GM19372 (cell line): ENCODE data around the gene ATP5F1E.
"Not testable (repeated sequence)": the region's sequence is repeated elsewhere in the genome, so short reads cannot be mapped to it uniquely, and the experiment has no call there.

Experiments used
- ATAC-seq: cut with Tn5 transposase; IDR thresholded peaks from one replicate; pipeline ENCODE4 v1.9.1; 2021; ENCODE audit warnings: mild to moderate bottlenecking, low read depth, moderate library complexity; ENCODE audit not compliant: unreplicated experiment

The ATP5F1E gene

GRCh38 chr20:59022754-59023153, 9.4 kb downstream of the ATP5F1E start:
- no peak for ATAC-seq

DNA sequence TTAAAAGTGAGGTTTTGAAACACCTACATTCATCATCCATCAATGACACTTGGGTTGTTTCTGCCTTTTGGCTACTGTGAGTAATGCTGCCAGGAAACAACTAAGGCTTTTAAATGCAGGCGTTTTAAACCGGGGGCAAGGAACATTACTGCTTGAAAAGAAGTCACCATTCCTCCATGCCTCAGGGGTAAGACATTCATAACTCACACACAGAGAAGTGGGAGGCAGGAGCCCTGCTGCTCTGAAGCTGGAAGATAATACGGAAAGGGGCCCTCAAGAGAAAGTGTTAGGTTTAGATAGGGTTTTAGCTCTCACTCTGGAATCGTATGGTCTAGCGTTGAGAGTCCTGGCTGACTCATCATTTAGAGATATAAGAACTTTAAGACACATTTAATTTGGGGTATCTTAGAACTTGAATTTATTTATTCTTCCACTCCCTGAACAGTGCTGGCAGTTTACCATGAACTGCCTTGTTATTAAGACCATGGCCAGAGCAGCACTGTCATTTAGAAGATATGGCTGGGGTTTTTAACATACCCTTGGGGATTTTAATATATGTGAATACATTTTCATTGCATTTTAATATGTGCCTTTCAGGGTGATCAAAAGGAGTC, 11.1 kb downstream of the ATP5F1E start:
- ATAC-seq, result no peak

- ATAC-seq, result no peak
Observed at GRCh38 chr20:59019217-59019616, 12.9 kb downstream of the ATP5F1E start, which contains the start of gene TUBB1. Gene TUBB1 (plus strand): TSS chr20:59019429. CDS start chr20:59019523, 94 bp downstream.

DNA sequence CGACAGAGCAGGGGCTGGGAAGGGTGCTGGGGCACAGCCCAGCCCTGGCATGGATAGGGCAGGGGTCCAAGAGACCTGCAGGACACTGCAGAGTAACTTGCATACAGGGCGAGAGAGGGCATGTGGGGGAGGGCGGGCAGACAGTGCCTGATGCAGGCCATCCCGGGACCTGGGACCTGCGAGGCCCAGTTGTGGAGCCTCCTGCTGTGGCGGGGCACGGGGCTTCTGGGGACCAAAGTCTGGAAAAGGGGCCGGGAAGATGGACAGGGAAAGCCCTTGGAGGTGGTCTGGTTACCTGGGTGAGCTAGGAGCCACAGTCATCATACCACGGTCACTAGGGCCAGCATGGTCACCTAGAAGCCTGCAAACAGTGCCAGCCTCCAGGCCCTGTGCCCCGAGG, 13.3 kb downstream of the ATP5F1E start:
- no peak for ATAC-seq

- ATAC-seq, result no peak
Observed at GRCh38 chr20:59017493-59018231, 14.5 kb downstream of the ATP5F1E start.

DNA sequence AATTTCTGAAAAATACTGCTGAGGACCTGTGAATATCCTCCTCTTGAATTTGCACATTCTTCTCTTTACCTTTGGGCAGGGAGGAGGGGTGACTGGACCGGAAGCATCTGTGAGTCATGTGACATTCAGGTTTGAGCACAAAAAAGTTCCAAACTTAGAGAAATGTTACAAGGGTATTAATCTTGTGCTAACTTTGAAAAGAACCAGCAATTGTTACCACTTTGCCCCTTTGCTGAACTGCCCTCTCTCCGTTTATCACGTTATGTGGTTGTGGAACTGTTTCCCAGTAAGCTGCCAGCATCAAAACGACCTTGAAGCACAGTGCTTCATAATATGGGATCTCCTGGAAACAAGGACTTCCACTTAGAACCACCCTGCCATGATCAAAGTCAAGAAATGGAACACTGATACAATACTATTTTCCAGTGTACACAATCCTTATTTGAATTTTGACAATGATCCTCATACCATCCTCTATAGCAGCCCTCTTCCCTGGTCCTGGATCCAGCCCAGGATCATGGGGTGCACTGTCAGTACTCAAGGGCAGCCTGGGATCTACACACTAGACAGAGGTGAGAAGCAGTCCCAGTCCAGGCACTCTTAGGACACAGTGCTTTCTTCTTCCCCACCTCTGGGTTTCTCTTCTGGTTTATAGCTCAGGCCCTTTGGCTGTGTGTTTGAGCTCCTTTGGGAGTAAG, 15.2 kb downstream of the ATP5F1E start:
- ATAC-seq, result no peak

DNA sequence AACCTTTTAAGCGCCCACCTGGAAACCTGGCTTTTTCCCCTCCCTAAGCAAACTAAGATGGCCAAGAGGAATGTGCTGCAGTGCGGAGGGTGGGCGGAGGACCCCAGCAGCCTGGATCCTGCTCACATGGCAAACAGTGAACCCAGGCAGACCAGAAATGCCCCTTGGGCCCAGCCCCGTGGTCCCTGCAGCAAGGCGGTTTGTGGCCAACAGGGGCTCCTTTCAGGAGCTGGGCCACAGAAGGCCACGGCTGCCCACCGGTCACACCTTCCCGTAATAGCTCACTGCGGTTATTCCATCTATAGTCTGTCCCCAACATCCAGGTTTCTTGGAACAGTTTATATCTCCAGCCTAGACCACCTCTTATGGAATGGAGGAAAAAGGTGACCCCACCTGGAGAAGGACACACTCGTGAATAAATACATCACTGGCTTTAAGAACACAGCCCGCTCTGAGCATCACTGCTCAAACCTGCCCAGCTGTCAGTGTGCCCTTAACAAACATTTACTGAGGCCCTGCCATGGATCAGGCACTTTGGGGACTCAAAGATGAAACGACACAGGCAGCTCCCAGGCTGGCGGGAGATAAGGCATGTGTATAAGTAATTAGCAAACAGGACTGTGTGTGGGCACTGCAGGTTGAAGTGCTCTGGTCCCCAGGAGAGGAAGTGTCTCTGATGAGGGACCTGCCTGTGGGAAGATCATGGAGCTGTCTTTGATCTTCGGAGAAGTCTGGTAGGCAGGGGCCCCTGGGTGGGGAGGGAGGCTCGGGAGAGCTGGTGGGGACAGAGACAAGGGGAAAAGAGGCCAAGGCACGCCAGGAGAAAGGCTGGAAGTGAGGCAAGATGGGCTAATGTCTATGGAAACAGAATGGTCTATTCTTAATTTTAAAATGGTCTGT, 16.1 kb downstream of the ATP5F1E start:
- no peak for ATAC-seq

DNA sequence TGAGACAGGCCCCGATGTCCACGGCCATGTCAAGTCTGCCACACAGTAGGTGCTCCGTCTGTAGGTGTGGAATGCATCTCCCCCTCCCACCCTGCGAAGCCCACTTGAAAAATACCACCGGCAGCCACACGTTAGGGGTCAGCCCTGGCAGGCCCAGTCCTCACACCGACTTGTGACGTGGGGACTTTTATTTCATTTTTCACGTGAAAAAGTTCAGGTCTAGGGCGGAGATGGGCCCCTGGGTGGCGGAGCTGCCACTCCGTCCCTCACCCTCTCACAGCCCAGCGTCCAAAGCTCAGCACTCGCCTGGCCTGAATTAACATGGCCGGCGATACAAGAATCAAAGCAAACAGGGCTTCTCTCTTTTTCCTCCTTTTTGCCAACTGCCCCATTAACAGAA, 16.7 kb downstream of the ATP5F1E start:
- no peak for ATAC-seq

- no peak for ATAC-seq
Observed at GRCh38 chr20:59014680-59015389, 17.3 kb downstream of the ATP5F1E start.

DNA sequence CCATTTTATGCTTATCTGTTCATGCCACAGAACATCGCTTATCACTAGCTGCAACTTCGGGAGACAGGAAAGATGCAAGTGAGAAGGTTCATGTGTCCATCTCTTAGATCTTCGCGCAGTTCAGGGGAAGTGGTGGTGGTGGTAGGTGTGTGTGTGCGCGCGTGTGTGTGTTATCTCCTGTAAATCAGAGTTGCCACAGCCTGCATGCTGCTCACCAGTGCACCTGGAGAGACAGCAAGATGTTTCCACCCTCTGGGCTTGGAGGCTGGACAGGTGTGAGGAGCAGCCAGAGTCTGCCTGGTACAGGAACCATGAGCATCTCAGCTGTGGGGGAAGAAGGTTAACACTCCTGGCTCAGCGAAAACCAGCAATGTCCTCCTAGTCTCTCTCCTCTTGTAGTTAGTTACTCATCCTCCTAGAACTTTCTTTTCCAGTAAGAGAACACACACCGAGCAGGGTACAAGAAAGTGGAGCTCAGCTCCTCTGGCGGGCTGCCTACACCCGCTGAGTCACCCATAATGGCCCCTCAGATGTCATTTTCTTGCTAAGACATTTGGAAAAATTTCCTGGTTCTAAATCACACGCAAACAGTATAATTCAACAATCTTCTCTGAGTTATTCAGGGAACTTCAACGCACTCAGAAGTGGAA, 18.1 kb downstream of the ATP5F1E start:
- no peak for ATAC-seq

GRCh38 chr20:59013031-59013951, 18.8 kb downstream of the ATP5F1E start:
- no peak for ATAC-seq

DNA sequence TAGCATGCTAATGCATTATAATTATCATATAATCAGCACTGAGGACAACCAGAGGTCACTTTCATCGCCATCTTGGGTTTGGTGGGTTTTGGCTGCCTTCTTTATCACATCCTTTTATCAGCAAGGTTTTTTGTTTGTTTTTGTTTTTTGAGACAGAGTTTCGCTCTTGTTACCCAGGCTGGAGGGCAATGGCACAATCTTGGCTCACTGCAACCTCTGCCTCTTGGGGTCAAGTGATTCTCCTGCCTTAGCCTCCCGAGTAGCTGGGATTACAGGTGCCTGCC, 20.3 kb downstream of the ATP5F1E start:
- not testable (repeated sequence) for ATAC-seq

DNA sequence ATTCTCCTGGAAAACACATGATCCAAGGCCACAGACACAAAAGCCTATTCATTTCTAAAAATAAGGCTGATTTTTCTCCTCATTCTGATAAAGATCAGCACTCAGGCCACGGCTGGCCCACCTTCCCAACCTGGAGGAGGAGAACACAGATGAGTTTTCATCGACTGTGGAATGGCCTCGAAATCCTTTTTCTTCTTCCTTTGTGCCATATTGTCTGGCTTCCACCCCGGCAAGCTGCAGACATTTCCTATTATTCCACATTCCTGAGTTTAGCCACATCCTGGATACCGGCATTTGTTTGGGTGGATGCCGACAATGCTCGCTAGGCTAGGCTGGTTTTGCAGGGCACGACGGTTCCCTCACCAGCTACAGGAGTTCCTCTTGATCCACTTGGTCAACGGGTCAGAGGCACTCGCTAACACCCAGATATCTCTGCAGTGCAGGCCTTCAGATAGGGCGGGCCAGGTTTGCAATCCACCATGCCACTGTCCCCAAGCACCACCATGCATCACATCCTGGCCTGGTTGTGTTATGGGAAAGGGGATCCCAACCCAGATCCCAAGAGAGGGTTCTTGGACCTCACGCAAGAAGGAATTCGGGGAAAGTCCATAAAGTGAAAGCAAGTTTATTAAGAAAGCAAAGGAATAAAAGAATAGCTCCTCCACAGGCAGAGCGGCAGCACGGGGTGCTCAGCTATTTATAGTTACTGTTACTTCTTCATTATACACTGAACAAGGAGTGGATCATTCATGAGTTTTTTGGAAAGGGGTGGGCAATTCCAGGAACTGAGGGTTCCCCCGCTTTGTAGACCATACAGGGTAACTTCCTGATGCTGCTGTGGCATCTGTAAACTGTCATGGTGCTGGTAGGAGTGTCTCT, 20.9 kb downstream of the ATP5F1E start:
- no peak for ATAC-seq

DNA sequence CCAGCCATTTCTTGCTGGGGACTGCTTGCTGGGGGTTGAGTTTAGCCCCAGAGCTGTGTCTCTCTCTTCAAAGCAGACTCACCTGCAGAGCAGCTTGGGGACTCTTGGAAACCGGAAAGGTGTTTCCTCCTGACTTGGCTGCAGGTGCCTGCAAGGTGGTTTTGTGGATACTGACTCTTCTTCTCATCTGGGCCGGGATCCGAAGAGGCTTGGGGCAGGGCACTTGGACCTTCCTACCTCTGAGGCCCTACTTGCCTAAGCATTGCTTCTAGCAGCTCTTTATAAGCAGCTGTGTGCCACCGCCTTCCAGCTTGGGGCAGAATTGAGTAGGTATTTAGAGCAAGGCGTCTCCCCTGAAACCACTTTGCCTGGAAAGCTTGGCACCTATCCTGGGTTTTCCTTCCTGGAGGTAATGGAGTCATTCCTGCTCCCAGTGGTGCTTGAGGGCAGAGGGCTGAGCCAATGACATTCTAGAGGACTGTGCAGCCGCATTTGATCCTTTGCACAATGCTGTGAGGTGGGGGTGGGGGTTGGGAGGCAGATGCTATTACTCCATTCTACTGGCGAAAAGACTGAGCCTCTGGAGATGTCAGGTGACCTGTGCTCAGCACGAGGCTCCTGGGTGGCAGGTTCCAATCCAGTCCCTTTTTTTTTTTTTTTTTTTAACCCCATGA, 21.7 kb downstream of the ATP5F1E start:
- ATAC-seq, result no peak

- ATAC-seq, result no peak
Observed at GRCh38 chr20:59008715-59009336, 23.3 kb downstream of the ATP5F1E start.

- peak; percentile 33 for ATAC-seq
Observed at GRCh38 chr20:59007665-59008511, 24.2 kb downstream of the ATP5F1E start.
